Dedifferentiated amniotic fluid mesenchymal stem cell (primary cell): ENCODE results near the gene RNF182.
A peak's percentile ranks its signal among the peaks of the same experiment; 100 is the strongest.
"Not testable (repeated sequence)": the region's sequence is repeated elsewhere in the genome, so short reads cannot be mapped to it uniquely, and the experiment has no call there.

ENCODE experiments used
- DNase-seq: peaks from one replicate; pipeline ENCODE4 v3.0.0-alpha.2; 2016; ENCODE audit errors: extremely low spot score

The RNF182 gene

DNA sequence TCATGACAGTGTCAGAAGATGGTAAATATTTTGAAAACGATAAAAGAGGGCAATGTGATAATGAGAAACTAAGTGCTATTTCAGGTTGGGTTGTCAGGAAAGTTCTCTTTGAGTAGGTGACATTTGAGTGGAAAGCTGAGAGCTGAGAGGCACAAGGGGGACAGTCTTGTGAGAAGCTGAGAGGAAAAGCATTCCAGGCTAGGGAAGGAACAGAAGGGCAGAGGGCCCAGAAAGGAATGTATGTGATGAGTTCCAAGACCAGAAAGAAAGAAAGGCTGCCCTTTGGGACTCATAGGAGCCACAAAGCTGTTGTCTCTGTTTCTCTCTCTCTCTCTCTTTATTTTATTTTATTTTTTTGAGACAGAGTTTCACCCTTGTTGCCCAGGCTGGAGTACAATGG is 7.6 kb upstream of the RNF182 start:
- DNase-seq, result peak; percentile 12

DNA sequence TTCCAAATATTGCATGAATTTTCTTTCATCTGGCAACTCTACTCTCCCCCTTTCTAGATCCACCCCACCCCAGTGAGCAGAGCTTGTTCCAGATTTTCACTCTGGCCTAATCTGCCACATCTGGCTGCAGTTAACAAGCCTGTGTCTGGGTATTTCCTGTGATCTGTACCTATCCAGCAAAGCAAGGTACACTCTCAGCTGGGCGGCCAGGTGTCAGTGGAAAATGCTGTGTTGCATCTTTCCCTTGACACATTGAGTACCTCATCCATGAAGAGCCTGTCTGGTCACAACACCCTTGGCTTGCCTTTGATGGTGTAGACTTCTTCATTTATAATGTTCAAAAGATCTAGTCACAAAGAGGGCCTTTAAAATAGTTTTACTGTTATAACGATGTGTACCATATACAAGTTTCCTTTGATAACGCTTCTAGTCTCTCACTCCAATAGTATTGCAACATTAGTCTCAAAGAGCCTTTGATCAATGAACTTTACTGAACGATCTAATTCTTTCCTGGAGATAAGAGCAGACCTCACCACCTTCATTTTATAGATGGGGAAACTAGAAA is 6.0 kb upstream of the RNF182 start:
- peak; percentile 12 for DNase-seq

DNA sequence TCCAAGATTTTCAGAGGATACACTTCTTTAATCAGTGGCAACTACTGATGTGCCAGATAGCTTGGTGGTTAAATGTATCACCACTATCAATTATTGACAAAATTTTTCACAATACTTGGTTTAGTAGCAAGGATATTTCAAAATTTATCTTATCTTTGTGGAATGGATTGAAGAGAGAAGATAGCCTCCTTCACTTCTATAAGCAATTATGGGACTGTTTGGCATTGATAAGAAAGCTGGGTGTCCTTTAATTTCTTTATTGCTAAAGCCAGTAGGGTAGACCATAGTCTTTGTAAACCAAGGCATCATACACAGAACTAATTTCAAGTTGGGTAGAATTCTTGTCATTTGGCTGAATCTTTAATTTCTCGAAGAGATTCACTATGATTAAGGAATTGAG is 4.9 kb upstream of the RNF182 start:
- no peak for DNase-seq

DNA sequence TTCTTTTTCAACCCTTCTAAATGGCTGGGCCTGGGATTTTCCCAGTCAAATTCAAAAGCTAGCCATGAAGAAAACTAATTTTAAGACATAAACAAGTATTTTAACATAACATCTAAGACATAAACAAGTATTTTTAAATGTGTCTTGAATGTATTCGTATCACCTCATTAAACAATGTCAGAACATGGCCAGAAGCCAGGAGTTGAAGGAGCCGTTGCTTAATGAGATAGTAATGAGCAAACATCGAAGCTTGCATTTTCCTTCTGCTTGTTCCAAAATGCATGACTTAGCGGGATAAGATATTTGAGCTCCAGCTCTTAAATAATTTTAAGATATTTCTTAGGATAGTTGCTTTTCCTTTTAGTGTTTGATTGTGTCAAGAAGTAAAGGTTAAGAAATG is 4.2 kb upstream of the RNF182 start:
- DNase-seq, result peak; percentile 0

DNA sequence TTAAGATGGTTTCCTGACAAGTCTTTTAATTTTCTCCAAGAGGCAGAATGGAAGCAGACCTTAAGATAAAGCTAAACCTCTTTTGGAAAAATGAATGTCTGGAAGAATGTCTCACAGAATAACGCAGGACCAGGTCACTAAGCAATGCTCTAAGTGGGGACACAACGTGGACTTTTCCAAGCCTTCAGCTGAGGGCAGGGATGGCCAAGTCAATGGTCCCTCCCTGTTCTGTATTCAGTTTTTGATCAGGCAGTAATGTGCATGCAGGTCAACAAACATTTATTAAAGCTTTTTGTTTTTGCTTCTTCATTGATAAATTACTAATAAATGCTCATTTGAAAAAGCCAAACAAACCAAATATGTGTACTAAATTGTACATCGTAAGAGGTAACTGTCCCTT is 2.0 kb upstream of the RNF182 start:
- DNase-seq, result no peak

DNA sequence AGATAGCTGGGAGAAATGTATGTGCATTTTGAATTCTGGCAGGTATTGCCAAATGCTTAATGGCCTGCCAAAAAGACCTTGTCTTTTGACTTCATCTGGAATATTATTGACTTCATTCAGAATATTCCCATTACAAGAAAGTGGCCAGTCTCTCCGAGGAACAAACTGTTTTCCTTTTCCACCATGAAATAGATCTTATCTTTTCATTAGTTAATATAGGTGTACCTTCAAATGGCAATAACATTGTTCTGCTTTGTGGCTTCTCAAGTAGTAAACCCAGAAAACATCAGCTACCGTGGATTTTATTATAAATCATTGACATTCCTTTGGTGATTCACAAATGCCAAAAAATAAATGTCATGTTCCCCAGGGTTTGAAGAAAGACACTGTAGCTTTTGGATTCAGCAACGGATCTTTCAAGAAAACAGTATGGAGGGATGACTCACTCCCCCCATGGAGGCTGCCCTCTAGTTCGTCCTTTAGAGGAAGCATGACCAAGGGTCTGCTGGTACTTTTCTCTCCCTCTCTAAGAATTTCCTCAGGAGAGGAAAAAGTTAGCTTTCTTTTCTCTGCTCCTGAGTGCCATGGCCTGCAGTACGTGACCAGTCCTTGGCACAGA is 1.1 kb upstream of the RNF182 start:
- DNase-seq, result peak; percentile 28

DNA sequence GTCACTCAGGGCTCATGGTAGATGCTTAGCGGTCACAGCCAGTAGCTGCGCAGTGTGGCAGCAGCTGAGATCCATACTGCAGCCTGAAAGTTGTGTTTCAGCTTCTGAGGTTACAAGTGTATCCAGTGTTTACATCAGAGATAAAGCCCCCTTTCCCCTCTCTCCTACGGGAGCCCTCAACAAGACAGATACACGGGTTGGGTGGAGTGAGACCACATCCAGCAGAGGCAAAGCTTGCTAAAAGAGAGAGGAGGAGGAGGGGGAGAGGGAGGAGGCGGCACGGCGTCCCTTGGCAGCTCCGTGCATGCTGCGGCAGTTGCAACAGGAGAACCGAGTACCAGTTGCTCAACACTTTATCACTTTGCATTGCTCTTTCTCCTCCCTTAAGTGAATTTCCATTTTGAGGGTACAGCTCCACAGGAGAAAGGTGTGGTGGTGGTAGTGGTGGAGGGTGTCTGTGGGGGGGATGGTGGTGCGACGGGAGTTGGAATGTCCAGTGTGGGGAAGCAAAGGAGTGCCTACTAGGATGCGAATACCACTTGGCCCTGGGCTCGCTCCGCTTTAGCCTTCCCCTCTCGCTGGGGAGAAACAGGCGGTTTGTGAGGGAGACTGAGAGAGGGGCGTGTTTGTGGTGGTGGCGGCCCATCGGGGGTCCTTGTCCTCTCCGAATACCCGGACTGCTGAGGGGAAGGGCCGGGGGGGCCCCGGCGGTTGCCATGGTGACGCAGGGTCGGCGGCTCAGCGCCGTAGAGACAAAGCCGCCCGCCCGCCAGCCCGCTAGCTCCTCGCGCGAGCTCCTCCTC is 405 bp upstream of the RNF182 start:
- peak; percentile 16 for DNase-seq

DNA sequence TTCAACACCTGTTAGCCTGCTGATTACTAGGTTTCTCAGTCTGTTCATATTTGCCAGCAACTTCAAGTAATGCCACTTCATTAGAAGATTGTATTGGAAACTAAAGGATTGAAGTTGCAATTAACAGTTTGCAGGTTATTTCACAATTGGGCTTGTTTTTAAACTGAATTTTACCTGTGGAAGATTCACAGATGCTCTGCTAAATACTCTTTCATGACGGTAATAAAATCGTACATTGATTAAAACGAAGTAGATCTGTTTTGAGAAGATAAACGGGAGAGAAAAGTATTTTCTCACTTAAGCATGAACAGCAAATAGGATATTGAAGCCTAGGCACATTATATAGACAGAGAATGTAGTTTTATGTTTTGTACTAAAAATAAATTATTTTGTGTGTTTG is 1.6 kb downstream of the RNF182 start:
- no peak for DNase-seq

DNA sequence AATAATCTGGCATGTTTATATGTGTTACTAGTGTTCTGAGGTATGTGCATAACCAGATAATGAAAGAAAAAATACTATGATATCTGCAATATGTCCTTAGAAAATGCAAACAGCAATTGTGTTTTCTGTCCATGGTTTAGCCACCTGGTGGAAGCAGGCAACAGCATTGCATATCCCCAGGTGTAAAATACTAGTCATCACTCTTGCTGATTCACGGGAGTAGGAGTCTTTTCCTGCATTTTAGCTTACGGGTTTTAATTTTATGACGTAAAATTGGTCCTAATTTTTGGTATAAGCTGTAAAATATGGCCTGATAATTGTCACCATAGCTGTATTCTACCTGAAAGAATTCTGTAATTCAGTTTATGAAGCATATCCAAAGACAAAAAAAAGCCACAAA is 2.5 kb downstream of the RNF182 start:
- no peak for DNase-seq

DNA sequence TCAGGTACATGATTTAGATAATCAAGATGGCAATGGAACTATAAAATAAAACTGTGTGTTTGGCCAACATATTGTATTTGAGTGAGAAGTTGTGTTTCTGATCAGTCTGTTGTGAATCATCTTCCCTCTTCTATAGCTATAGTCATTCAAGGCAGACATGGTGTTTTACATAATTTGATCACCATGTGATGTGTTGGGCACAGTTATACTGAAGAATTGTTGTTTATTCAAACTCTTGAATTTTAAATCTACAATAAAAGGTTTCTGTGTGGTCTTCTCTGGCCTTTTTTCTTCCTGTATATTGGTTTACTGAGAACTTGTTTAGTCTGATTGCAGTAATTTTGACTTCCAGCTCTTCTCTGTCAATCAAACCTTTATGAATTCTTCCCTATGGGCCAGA is 4.4 kb downstream of the RNF182 start:
- DNase-seq, result no peak

DNA sequence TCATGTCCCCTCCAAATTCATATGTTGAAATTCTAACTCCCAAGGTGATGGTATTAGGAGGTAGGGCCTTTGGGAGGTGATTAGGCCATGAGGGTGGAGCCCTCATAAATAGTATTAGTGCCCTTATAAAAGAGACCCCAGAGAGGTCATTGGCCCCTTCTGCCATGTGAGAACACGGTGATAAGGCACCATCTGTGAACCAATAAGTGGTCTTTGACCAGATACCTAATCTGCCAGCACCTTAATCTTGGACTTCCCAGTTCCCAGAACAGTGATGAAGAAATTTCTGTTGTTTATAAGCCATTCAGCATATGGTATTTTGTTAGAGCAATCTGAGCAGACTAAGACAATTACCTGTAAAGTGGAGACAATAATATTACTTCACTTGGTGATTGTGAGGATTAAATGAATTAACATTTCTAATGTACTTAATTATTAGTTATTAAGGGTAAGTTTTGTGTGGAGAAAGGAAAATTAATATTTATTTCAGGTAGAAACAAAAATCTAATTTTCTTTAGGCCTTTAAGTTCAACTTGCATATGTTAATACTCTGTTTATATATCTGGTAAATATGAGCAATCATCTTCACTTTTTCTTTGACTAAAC is 7.1 kb downstream of the RNF182 start:
- DNase-seq, result no peak

DNA sequence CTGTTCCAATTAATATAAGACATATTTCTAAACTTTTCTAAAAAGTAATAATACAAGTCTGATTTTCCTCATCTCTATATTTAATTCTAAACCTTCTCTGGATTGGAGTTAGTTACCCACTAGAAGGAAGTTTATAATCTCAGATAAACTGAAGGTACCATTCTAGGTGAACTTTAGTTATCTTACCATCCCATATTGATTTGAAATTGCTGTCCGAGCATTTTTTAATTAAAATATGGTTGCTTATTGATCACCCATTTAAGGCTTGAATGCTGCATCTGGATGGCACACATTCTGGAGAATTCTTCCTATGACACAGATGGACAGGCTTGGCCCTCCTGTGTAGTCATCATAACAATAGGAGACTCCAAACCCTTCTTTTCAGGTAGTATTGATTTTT is 8.0 kb downstream of the RNF182 start:
- DNase-seq, result no peak

DNA sequence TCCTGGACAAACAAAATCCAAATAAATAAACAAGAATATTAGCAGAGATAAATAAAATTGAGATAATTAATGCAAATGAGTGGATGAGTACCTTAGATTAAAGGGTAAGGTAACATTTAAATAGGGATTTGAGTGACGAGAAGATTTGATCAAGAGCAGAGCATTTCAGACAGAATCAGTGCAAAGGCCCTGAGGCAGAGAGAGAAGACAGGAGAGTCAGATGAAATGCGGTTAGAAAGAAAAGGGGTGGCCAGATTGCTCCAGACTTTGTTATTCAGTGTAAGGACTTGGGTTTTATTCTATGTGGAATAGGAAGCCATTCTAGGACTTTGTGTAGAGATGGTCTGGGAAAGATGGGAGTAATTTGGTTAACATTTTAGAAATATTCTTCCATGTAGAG is 10.0 kb downstream of the RNF182 start:
- no peak for DNase-seq

DNA sequence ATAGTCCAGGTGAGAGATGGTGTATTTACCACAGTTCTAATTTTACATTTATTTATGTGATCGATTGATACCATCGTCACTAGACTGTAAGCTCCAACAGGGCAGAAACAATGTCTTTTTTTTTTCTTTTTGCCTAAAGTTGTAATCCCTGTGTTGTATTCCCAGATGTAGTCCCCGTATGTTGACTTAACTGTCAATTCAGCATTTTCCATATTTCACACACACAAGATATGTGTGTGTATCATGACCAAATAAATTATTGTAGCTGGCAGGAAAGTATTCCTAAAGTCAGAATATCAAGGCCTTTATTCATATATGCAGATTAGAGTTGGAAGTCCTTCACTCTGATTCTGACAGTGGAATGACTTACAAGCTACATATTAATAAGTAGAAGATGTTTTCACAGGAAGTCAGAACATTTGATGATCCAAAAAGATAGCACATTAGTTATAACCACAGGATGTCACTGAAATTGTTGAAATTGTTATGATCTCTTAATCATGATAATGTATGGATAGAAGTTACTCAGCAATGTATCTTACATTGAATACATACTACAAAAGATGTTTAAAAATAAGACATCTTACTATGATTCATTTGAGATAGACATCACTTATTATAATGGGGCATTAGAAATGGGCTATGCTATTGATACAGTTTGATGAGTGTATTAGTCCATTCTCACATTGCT is 10.6 kb downstream of the RNF182 start:
- DNase-seq, result no peak

DNA sequence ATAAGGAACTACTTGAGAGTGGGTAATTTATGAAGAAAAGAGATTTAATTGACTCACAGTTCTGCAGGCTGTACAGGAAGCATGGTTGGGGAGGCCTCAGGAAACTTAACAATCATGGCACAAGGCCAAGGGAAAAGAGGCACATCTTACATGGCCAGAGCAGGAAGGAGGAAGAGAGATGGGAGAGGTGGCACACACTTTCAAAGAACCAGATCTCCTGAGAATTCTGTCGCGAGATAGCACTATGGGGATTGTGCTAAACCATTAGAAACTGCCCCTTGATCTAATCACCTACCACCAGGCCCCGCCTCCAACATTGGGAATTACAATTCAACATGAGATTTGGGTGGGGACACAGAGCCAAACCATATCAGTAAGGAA is 11.1 kb downstream of the RNF182 start:
- DNase-seq, result not testable (repeated sequence)

DNA sequence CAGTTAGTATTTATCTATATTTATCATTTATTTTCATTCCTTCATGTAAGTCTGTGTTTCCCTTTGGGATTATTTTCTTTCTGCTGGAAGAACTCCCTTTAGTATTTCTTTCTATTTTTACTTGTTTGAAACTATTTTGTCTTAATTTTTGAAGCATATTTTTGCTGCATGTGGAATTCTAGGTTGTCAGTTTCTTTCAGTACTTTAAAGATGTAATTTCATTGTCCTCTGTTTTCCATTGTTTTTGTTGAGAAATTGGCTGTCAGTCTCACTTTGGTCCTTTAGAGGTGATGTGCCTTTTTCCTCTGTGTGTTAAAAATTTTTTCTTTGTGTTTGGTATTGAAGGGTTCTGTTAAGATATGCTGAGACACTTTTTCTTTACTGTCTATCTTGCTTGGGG is 17.1 kb downstream of the RNF182 start:
- no peak for DNase-seq

DNA sequence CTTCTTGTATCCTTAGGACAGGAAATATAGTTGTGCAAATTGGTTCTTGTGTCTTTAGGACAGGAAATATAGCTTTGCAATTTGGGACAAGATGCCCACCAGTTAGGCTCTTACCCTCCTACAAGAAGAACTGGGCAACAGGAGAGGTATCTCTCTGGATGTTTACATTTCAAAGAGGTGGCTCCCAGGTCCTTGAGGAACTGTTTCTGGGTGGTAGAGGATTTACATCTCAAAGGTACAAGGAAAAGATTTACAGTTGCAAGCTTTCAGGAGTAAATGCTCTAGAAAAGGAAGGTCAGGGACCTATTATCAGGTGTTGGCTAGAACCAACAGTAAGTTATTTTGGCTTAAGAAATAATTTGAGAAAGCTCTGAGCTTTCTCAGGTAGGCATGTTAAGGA is 19.2 kb downstream of the RNF182 start:
- DNase-seq, result no peak

DNA sequence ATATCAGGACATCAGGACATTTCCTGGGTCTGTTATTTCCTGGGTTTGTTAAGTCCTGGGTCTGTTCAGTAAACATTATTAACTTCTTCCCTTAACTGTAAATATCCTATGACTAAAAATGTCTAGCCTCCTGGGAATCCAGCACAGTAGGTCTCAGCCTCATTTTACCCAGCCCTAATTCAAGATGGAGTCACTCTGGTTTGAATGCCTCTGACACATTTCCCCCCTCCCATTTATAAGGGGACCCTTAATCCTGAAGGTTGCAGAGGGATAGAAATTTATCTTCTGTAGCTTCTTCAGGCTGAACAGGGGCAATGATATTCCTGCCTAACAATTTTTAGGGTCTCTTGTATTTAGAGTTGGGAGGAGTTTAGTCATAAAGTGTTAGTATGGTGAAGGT is 21.8 kb downstream of the RNF182 start:
- DNase-seq, result no peak

DNA sequence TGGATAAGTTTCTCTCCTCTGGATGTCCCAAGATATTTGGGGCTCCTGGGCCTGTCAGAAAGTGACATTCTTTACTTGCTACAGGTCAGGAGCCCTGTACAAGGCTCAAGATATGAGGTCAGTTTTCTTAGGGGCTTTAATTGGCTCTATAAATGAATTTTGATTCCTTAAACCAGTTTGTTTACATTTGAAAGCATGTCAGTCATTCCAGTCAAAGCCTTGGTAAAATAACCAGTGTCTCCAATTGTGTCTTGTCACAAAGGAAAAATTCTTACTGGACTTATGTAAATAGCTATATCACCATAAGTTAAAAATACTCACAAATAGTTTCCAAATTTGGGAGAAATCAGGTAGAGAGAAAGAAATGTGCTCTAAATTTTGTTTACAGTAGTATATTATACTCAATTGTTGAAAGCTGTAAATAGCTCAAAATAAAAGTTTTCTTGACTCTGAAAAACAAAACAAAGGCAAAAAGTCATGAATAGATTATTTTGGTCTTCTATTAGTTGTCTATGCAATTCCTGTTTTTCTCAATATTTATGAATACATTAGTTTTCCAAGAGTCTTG is 22.9 kb downstream of the RNF182 start:
- no peak for DNase-seq

DNA sequence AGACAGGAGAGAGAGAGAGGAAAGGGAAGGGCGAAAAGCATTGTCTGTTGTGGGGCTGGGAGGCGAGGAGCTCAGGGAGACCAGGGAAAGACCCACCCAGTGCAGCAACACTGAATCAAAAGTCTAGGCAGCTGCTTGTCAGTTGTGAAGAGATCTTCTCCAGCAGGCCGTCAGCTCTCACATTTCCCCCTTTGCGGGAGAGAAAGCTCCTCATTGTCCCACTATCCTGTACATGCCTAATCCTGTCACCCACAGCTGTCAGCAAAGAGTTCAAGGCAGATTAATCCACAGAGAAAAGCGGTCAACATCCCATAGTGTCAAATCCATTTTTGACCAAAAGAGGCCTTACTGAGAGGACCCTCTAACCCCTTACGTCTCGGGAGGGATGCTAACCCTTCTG is 27.3 kb downstream of the RNF182 start:
- no peak for DNase-seq

DNA sequence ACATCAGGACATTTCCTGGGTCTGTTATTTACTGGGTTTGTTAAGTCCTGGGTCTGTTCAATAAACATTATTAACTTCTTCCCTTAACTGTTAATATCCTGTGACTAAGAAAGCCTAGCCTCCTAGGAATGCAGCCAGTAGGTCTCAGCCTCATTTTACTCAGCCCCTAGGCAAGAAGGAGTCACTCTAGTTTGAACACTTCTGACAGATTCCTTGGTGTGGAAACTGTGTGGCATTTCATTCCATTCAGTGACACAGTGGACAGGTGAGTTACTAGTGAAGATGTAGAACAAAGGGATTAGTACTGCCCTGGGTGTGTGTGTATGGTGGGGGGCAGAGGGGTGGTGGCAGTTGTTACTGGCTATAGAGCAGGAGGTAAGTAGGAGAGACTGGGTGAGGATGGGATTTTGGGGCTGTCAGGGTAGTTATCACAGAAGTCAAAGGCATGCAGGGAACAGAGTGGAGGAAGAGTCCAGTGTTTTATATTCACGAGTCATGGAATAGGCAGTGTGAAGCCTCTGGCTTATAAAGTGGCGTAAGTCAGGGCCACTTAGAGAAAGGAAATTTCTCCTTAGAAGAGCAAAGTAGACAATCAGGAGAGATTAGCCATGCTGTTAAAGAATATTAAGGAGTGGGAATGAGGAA is 28.4 kb downstream of the RNF182 start:
- no peak for DNase-seq
